ENCODE data around the gene SAFB2. TPM values are rescaled to one million over a fixed set of nuclear protein-coding genes. Genes with fewer than 3 reads are reported as not detected.

Gene SAFB2
- total and polyA plus RNA-seq, 9 of the 15 experiments (the other 6 are each of a cell fraction or from before 2014, with no cell fraction given) = 4.5 to 103 (median 47.3) TPM

DNA sequence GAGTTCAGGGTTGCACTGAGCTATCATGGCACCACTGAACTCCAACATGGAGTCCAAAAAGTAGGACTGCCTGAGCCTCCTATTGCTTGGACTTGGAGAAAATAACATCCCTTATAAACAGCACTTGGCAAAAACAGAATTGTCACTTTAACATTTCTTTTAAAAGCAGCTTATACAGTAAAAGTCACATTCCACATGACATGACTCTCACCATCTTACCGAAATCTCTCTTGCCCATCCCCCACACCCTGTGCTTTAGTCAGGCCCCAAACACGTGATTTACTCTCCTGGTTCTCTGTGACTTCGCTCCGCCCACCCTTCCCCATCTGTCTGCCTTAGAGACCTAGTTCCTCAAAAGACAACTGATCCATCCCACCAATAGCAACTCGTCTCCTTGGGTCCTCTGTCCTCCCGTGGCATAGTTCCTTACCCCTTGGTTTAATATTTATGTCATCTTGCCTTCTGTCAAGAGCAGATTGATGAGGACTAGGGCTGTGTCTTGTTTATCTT, 4.9 kb upstream of the SAFB2 start (continued):
- no peak for TF ChIP-seq MBD2 (IDR thresholded peaks at IDR 0.05; ENCODE audit: borderline replicate concordance, low read depth)
- peak; percentile 96 for TF ChIP-seq PYGO2 (tag; IDR thresholded peaks at IDR 0.05)
- TF ChIP-seq ZNF445 (CRISPR knock-in tag; IDR thresholded peaks at IDR 0.05; ENCODE audit: low read depth) = peak; percentile 82
- TF ChIP-seq MTA2 (IDR thresholded peaks at IDR 0.05; ENCODE audit: low read depth) = no peak
- TF ChIP-seq ZNF644 (tag; IDR thresholded peaks at IDR 0.05; ENCODE audit: low read depth) = peak; percentile 99
- no peak for TF ChIP-seq PCBP1 (IDR thresholded peaks at IDR 0.05; ENCODE audit: low read depth, low read length, poor library complexity, severe bottlenecking)
- TF ChIP-seq, protein P1, sequence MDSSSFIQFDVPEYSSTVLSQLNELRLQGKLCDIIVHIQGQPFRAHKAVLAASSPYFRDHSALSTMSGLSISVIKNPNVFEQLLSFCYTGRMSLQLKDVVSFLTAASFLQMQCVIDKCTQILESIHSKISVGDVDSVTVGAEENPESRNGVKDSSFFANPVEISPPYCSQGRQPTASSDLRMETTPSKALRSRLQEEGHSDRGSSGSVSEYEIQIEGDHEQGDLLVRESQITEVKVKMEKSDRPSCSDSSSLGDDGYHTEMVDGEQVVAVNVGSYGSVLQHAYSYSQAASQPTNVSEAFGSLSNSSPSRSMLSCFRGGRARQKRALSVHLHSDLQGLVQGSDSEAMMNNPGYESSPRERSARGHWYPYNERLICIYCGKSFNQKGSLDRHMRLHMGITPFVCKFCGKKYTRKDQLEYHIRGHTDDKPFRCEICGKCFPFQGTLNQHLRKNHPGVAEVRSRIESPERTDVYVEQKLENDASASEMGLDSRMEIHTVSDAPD (CRISPR knock-in tag; IDR thresholded peaks at IDR 0.05) = 0 out of 2 replicates have a peak, but pooled peaks have one; percentile 56
- no peak for TF ChIP-seq CBX8 (IDR thresholded peaks at IDR 0.05; ENCODE audit: borderline replicate concordance, extremely low read depth, low read depth, low read length, poor library complexity, severe bottlenecking)
- no peak for TF ChIP-seq SFPQ (IDR thresholded peaks at IDR 0.05; ENCODE audit: low read depth, low read length)
- no peak for TF ChIP-seq RBM34 (IDR thresholded peaks at IDR 0.05; ENCODE audit: borderline replicate concordance, insufficient read depth, low read length)
- TF ChIP-seq TFAM (CRISPR knock-in tag; conservative IDR thresholded peaks at IDR 0.05) = no peak
- no peak for TF ChIP-seq FOXA1 (IDR thresholded peaks at IDR 0.05; ENCODE audit: borderline replicate concordance)
- TF ChIP-seq SP2 (IDR thresholded peaks at IDR 0.05; ENCODE audit: extremely low read depth, low read depth, low read length, poor library complexity, severe bottlenecking) = no peak

All from K562 (cell line).